ENCODE measurements around the gene PLXDC1.
"Not testable (repeated sequence)": the region's sequence is repeated elsewhere in the genome, so short reads cannot be mapped to it uniquely, and the experiment has no call there.

PLXDC1 gene

DNA sequence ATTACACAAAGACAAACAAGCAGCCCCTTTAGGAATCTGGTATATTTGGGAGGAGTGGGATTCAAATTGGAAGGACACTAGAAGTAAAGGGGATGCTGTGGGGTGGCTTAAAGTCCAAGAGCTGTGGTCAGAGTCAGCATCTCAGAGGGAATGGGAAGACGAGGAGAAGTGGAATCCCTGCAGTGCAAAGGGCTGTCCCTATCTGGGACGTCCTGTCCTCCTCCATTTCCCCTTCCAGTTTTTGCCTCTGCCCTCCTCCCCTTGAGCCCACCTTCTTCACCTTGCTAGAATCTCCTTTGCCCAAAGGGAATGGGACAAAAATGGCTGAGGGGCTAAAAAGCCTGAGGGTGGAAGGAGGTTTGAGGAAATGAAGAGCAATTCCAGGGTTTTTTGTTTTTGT is 4.2 kb upstream of the PLXDC1 start:
- DNase-seq (ENCODE audit: low read depth), result no peak

DNA sequence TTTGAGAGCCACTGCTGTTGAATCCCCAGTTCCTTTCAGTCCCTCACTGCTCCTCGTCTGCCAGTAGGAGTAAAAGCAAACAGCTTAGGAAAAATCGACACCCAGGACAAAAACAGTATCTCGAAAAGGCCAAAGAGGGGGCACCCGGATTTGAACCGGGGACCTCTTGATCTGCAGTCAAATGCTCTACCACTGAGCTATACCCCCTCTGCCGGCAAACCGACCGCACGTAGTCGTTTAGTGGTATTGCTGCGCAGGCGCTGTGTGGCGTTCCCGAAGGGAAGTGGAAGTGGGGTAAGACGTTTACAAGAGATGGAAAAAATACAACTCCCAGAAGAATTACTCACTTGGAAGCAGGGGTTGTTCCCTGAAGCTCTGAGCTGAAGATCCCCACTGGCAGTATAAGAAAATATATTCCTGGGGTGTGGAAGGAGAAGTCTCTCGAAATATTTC is 2.2 kb upstream of the PLXDC1 start:
- DNase-seq (ENCODE audit: low read depth), result peak; percentile 87

DNA sequence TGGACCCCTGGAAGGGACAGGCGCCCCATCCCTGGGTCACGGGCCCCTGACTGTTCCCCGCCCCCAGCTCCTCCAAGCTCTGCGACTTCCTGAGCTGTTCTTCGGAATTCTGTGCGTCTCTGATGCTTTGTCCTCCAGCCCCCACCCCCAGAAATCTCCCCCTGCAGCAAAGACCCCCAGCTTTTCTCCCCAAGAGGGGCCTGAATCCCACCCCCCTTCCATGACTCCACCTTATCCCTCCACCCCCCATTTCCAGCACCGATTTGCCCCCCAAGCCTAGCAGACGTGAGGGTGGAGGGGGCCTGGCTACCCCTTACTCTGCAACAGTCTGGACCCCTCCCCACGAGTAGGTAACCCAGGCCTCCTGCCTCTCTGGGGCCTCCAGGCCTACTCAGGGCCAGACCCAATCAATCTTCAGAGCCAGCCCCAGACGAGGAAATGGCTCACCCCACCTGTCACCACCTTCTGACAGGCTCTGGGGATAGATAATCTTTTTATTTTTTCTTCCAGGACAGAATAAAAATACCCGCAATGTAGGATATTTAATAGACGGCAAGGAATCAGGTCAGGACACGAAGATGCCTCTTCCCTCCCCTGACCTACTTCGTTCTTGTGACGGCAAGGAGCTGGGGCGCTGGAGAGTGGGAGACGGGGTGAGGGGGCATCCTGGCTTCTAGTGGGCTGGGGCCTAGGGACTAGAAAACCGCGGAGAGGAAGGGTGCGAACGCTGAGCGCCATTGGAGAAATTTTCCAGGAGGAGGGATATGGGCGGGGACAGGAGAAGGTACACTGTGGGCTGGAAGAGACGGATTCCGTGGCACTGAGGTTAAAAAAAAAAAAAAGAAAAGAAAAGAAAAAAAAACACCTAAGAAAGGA is 744 bp upstream of the PLXDC1 start:
- DNase-seq (ENCODE audit: low read depth), result no peak

DNA sequence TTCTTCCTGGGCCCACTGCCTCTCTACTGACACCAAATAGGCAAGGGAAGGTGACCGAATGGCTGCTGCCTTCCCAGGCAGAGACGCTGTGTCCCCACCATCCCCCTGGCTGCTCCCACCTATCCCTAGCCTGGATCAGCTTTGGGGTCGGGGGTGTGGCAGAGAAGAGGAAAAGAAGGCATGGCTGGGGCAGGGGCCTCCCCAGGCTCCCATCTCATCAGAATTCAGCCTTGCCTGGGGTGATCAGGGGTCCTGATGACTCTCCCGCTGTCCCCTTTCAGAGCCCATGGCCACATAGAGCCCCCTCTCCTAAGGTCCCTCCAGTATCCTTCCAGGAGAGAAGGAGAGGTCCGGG is 665 bp downstream of the PLXDC1 start:
- DNase-seq (ENCODE audit: low read depth), result no peak

DNA sequence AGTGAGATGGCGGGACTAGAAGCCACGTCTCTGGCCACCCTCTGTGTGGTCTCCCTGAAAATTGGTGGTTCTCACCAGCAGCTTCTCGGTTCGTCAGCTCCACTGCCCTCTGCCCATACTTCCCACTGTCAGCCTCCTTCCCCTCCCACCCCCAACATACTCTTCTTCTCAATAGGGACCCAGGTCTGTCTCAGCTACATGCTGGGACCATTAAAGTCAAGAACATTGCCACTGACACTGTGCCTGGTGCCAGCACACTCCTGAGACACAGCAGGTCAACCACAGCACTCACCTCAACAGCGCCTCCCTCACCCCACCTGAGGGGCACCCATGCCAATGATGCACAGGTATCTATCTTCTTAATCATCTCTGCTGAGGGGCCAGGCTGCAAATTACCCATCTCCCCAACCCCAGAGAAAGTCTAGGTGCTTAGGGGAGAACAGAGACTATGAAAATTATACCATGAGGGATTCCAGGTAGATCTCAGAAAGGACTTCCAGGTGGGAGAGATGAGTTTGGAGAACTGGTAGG is 1.3 kb downstream of the PLXDC1 start:
- DNase-seq (ENCODE audit: low read depth), result no peak

DNA sequence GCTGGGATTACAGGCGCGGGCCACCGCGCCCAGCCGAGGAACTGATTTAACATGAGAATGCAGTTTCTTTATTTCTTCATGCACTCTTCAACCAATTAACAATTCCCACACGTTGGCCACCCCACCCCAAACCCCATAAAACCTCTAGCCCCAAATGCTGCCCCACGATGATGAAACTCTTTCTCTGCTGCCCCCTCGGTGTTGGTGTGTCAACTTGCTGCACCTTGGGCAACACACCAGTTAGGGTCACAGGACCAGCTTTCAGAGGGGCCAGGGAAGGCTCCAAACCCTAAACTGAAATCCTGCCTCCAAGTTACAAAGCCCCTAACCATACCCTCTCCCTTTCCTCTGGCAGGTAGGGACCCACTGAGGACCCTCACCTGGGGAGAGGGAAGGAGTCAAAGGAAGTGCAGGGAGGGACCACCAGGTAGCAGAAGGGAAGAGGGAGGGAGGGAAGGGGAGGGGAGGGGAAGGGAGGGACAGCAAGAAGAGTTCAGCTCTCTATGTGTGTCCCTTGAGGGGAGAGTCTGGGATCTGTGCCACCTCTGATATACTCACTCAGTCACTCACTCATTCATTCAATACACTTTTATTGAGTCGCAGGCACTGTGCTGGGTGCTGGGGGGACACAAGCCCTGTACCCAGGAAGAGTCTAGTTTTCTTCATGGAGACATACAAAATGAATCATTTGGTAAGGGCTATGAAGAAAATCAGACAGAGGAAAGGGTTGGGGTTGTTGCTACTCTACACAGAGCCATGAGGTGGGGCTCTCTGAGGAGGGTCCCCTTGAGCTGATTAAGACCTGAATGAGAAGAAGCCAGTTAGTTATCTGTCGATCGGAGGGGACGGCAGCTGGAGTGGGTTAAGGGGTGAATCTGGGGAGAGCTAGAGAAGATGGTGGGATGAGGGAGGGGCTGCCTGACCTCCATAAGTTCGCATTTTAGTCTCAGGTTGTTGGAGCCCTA is 3.9 kb downstream of the PLXDC1 start:
- DNase-seq (ENCODE audit: low read depth), result no peak

DNA sequence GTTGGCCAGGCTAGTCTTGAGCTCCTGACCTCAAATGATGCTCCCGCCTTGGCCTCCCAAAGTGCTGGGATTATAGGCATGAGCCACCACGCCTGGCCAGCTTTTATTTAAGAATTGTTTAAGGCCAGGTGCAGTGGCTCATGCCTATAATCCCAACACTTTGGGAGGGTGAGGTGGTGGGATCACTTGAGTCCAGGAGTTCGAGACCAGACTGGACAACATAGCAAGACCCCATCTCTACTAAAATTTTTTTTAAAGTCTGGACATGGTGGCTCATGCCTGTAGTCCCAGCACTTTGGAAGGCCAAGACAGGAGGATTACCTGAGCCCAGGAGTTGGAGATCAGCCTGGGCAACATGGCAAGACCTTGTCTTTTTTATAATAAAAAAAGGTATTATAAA is 5.2 kb downstream of the PLXDC1 start:
- no peak for DNase-seq (ENCODE audit: low read depth)

DNA sequence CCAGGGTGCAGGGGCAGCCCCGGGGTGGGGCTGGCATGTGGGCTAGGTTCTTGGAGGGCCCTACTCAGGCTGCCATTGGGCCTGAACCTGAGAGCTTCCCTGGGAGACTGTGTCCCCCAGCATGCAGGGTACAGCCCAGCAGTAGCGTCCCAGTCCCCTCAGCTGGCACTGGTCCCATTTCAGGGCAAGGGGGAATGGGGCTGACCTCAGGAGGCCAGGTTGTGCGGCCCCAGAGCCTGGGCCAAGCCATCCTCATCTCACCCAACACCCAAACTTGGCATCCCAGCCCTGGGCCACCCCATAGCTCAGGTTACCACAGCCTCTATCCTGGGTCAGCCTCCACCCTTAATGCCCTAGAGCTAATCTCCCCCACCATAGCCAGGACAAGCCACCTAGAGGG is 6.3 kb downstream of the PLXDC1 start:
- DNase-seq (ENCODE audit: low read depth), result no peak

DNA sequence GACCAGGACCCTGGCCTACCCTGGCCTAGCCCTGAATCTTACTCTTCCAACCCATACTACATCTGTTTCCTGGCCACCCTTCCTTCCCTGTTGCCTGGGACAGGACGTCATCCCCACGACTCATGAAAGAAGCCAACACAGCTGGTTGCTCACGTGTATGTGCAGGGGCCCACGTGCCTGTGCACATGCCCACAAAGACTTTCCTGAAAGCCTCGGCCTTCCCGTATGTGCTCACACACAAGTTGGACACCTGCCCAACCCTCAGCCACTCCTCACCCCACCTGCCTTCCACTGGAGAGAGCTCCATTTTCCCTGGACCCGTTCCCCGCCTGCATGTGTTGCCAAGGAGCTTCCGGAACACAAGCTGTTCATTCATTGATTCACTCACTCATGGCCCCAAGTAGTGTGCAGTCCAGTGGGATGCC is 7.0 kb downstream of the PLXDC1 start:
- DNase-seq (ENCODE audit: low read depth), result no peak

DNA sequence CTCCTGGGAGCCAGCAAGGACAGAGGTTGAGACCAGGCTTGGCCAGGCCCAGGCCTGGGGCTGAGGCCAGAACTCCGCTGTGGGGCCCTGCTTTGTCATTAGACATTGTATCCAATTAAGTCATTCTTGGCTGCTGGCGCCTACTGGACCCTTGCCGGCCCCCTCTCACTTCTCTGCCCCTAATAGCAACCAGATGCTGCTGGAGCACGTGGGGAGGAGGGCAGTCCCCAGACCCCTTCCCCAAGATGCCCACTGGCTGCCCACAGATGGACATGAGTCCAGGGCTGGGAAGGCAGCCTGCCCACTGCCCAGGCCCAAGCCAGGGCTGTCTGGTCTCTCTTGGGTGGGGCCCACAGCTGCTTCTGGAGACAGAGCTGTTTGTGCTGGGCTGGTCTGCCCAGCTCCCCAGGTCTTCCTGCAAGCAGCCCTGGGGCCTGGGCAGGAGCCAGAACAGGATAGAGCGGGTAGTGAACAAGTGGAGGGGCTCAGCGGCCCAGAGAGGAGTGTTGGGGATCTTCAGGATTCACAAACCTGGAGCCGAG is 7.8 kb downstream of the PLXDC1 start:
- no peak for DNase-seq (ENCODE audit: low read depth)

DNA sequence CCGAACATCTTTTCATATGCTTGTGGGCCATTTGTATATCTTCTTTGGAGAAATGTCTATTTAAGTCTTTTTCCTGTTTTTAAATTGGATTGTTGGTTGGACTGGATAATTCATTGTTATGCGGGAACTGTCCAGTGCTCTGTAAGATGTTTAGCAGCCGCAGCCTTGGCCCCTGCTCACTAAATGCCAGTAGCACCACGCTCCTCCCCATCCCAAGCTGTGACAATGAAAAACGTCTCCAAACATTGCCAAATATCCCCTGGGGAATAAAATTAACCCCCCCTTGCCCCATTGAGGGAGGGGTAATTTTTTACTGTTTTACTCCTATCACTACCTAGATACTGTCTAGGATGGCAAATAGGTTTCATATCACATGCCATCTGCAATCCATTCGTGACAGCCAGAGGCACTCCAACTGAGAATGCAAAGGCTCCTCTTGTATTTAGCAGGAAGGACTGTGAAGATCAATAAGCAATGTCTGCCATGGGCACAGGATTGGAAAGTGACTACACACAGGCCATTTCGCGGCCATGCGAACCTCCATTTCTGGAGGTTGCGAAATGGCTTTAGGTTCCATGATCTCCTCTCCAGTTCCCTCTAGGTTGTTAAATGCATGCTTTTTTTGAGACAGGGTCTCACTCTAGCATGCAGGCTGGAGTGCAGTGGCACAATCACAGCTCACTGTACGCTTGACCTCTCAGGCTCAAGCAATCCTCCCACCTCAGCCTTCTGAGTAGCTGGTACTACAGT is 9.3 kb downstream of the PLXDC1 start:
- DNase-seq (ENCODE audit: low read depth), result no peak

DNA sequence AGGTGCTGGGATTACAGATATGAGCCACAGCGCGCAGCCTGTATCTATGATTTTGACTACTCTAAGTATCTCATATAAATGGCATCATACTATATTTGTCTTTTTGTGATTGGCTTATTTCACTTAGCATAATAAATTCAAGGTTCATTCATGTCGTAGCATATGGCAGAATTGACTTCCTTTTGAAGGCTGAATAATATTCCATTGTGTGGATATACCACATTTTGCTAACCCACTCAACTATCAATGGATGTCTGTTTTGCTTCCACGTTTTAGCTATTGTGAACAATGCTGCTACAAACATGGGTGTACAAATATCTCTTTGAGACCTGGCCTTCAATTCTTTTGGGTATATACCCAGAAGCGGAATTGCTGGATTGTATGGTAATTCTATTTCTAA is 10.1 kb downstream of the PLXDC1 start:
- no peak for DNase-seq (ENCODE audit: low read depth)

DNA sequence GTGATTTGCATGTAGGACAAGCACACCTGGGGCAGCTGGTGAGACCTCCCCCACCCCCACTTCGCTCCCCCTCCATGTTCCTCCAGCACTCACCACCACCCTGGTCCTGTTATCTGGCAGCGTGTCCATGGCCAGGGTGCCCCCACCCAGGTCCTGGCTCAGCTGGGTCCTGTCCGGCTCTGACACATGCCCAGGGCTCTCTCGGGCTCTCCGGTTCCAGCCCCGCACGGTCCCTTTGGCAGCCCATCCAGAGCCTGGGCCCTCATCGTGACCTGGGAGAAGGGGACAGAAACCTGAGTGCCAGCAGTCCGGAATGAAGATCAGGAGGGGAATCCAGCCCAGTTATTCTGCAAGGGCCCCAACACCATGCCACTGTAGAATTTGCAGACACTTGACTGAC is 11.9 kb downstream of the PLXDC1 start:
- no peak for DNase-seq (ENCODE audit: low read depth)

DNA sequence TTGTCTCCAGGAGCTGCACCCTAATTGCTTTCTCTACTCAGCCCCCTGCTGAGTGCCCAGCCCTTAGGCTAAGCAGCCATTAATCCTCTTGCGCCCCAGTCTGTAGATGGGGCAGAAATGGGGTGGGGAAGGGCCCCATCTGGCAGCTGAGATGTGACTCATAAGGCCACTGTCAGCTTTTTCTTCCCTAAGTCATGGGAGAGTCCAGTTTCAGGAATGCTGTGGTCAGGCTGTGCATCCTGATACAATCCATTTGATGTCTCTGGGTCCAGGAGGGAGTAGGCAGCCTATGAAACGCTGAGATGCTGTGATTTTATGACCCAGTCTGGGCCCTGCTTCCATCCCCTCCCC is 12.3 kb downstream of the PLXDC1 start:
- no peak for DNase-seq (ENCODE audit: low read depth)

DNA sequence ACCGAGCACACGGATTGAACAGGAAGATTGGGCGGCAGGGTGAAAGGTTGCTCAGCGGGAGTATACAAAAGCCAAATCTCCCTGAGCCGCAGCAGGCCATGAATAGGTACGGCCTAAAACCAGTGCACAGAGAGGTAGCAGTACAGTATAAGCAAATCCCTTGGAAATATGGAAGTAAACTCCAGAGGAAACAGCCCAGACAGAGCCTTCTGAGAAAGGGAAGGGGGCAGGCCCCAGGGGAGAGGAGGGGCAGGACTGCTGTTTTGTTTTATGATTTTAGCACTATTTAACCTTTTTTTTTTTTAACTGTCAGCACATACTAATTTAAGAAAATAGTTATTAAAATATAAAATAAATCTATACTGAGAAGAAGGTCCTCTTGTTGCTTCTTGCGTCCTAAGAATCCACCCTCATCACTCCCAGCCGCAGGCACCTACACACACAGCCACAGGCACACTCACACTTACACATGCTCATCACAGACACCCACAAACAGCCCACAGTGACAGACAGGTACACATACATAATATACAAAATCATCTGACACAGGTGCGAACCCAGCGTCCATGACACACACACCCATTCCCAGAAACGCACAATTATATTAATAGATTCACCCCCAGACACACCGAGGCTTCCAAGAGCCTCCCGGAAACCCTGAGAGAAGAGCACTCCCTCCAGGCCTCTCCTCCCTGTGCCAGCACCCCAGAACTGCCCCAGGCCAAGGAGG is 12.8 kb downstream of the PLXDC1 start:
- no peak for DNase-seq (ENCODE audit: low read depth)

DNA sequence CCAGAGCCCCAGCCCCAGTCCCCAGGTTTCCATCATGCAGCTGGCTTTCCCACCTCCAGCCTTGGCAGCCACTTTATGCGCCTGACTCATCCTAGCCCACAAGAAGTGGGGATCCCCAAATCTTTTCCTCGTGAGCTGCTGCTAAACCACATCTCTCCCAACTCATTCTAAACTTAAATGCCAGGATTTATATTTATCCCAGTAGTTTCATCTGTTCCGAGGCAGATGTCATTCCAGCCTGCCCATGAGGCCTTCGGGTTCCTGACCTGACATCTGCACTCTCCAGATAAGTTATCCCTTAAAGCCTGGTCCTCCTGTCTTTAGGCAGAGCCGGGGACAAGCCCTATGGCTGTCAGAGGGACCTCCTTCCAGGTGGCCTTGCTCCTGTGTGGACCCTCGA is 16.6 kb downstream of the PLXDC1 start:
- no peak for DNase-seq (ENCODE audit: low read depth)

DNA sequence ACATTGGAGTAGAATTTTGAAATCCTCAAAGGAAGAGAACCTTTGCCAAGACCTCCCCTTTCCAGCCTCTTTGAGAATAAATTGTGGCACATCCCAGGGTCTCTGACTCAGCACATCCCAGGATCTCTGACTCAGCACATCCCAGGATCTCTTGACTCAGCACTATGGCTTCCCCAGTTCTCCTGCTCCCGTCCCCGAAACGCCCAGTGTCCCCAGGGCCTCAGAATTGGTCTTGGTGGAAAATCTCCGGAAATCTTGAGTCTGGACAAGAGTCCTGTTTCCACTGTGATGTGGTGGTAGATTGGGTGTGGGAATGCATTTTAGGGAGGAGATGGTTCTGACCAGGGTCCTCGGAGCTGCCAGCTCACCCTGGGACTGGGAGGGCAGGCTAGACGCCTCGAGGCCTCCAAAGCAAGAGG is 19.2 kb downstream of the PLXDC1 start:
- no peak for DNase-seq (ENCODE audit: low read depth)

DNA sequence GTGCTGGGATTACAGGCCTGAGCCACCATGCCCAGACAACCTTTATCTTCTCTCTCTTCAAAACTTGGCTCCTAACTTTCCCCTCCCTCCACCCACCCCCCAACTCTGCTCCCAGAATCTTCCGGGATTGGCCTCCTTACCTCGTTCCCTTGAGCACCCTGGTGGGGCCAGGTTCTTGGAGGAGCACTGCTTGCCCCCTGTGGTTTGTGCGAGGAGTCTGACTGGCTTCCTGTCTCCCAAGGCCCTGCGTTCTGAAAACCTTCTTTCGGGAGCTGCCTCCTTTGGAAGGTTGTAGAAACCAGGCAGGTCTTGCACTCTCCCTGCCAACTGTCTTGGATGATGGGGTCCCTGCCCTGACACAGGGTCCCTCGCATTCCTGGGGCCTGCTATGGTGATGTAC is 19.8 kb downstream of the PLXDC1 start:
- no peak for DNase-seq (ENCODE audit: low read depth)

DNA sequence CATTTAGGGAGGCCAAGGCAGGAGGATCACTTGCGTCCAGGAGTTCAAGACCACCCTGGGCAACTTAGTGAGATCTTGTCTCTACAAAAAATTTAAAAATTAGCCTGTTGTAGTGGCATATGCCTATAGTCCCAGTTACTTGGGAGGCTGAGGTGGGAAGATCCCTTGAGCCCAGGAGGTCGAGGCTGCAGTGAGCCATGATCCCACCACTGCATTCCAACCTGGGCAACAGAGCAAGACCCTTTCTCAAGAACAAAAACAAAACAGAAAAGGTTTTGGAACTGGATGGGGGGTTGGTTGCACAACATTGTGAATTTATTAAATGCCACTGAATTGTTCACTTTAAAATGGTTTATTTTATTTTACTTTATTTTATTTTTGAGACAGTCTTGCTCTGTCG is 21.2 kb downstream of the PLXDC1 start:
- DNase-seq (ENCODE audit: low read depth), result no peak

DNA sequence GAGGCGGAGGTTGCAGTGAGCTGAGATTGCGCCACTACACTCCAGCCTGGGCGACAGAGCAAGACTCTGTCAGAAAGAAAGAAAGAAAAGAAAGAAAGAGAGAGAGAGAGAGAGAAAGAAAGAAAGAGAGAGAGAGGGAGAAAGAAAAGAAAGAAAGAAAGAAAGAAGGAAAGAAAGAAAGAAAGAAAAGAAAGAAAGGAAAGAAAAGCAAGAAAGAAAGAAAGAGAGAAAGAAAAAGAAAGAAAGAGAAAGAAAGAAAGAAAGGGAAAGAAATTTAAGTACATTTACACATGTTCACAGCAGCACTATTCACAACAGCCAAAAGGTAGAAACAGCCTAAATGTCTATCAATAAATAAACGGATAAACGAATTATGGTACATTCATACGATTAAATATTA is 21.9 kb downstream of the PLXDC1 start:
- not testable (repeated sequence) for DNase-seq (ENCODE audit: low read depth)

DNA sequence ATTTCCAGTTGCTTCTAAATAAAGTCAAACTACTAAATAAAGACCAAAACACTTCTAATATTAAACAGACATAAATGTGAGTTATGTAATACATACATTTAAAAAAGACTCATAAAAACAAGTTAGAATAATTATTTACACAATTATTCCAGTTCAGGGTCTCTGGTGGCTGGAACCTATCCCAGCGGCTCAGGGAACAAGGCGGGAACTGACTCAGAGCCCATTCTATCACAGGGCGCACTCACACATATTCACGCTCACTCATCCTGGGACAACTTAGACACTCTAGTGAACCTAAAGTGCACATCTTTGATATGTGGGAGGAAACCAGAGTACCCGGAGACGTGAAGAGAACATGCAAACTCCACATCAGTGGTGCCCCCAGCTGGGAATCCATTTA is 25.0 kb downstream of the PLXDC1 start:
- no peak for DNase-seq (ENCODE audit: low read depth)
